Skin of body (tissue), 2 donors: ENCODE results near the gene PLCZ1. TPM values are rescaled to one million over a fixed set of nuclear protein-coding genes. Genes with fewer than 3 reads are reported as not detected.
"Not testable (repeated sequence)": the region's sequence is repeated elsewhere in the genome, so short reads cannot be mapped to it uniquely, and the experiment has no call there.

ENCODE experiments used
- DNase-seq: peaks from one replicate; lab custom pipeline; 2025; lab: John Stamatoyannopoulos, UW
- total RNA-seq: library from RNA; depleted of rRNA; stranded (reverse); fragments of >200 nt; gene quantifications from one replicate; pipeline ENCODE4 v1.2.3, GENCODE V29; 2014

PLCZ1 gene, protein sequence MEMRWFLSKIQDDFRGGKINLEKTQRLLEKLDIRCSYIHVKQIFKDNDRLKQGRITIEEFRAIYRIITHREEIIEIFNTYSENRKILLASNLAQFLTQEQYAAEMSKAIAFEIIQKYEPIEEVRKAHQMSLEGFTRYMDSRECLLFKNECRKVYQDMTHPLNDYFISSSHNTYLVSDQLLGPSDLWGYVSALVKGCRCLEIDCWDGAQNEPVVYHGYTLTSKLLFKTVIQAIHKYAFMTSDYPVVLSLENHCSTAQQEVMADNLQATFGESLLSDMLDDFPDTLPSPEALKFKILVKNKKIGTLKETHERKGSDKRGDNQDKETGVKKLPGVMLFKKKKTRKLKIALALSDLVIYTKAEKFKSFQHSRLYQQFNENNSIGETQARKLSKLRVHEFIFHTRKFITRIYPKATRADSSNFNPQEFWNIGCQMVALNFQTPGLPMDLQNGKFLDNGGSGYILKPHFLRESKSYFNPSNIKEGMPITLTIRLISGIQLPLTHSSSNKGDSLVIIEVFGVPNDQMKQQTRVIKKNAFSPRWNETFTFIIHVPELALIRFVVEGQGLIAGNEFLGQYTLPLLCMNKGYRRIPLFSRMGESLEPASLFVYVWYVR
- total RNA-seq = not detected

DNA sequence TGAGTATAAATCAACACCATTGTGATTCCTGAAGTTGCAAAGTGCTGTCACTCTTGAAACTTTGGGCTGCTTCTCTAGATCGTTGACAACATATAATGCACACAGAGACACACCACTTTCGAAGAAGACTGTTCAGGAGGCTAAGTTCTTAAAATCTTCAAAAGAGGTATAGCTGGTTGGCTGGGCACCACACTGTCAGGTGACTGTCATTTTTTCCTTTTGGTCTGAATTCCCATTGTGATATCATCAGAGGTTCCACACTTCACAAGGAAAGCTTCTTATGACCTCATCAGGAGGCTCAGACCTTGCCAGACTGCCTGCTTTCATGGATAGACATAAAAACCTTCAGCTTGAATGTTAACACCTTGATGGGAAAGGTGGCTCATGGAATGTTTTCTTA, at the start of gene PLCZ1, which contains the start of gene CAPZA3:
TSS of gene PLCZ1 (minus strand) at position 194 of the 400 bp plus-strand sequence. CDS start 641 bp downstream, outside the sequence.
TSS of gene CAPZA3 (plus strand) at position 301 of the 400 bp plus-strand sequence. CDS start 150 bp downstream, outside the sequence.
- no peak for DNase-seq

GRCh38 chr12:18785465-18785864, 47.7 kb upstream of the PLCZ1 start:
- DNase-seq = not testable (repeated sequence)

DNA sequence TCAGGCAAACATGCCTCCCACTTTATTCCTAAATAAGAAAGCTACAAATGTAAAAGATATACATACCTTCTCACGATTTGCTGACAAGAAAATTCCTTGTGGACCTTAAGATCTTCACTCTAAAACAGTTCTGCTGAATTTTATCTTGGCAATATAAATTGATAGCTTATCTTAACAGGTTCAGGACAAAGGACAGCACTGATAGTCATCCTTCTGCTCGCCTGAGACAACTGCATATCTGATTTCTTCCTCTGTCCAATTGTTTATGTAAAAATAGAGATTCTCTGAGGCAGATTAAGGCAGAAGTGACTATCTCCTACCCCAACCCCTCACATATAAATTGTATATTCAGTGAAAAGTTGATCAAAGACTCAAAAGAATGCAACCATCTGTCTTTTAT, 45.0 kb upstream of the PLCZ1 start:
- no peak for DNase-seq

DNA sequence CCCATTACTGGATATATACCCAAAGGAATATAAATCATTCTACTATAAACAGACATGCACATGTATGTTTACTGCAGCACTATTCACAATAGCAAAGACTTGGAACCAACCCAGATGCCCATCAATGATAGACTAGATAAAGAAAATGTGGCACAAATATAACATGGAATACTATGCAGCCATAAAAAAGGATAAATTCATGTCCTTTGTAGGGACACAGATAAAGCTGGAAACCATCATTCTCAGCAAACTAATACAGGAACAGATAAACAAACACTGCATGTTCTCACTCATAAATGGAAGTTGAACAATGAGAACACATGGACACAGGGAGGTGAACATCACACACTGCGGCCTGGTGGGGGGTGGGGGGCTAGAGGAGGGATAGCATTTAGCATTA, 28.7 kb upstream of the PLCZ1 start:
- DNase-seq = not testable (repeated sequence)

DNA sequence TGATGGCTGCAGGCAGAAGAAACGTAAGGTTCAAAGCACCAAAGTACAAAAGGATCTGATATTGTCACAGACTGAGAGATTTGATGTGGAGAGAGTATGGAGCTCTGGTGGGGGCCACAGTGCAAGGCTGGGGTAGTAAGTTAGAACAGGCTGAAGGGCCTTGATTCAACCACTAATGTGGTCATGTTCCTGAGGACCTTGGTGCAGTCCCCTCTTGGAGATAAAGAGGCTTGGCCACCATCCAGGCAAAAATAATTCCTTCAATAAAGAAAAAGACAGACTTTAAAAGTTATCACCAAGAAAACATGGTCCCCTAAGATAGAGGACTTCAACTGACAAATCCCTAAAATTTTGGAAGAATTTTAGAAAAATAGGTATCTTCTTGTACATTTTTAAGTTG, 17.5 kb upstream of the PLCZ1 start:
- DNase-seq = no peak

DNA sequence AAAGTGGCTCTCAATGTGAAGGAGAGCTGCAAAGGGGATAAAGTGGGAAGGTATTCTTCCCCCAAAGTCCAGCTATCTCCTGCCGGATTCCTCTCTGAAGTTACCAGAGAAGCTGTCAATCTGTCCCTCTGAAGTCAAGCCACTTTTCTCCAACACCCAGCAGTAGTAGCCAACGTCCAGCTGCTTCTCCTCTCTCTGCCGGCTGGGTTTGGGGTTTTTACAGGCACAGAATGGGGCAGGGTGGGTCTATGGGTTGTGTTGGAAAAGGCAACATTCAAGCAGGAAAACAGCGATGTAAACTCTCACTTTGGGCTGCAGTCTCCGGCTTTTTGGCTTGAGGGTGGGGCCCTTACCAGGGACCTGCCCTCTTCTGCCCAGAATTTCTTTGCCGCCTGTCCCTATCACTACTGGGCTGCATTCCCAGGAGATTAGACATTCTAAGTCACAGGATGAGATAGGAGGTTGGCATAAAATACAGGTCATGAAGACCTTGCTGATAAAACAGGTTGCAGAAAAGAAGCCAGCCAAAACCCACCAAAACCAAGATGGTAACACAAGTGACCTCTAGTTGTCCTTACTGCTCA, 16.4 kb upstream of the PLCZ1 start:
- no peak for DNase-seq

GRCh38 chr12:18753481-18754123, 15.8 kb upstream of the PLCZ1 start:
- DNase-seq = no peak

DNA sequence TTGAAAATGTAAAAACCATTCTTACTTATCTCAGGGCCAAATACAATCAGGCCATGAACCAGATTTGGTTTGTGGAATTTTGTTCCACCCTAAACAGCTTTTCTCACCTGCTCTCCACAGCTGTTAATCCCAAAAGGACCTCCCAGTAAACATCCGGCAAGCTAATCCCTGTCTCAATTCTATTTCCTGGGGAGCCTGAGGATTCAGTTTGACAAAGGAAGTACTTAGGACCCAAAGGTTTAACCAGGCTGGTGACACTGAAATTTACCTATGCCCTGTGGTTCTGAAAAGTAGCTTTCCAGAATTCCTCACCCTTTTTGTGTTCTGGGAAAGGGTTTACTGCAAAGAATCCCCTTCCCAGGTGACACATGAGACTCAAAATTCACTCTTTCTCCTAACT, 15.1 kb upstream of the PLCZ1 start:
- DNase-seq = no peak

DNA sequence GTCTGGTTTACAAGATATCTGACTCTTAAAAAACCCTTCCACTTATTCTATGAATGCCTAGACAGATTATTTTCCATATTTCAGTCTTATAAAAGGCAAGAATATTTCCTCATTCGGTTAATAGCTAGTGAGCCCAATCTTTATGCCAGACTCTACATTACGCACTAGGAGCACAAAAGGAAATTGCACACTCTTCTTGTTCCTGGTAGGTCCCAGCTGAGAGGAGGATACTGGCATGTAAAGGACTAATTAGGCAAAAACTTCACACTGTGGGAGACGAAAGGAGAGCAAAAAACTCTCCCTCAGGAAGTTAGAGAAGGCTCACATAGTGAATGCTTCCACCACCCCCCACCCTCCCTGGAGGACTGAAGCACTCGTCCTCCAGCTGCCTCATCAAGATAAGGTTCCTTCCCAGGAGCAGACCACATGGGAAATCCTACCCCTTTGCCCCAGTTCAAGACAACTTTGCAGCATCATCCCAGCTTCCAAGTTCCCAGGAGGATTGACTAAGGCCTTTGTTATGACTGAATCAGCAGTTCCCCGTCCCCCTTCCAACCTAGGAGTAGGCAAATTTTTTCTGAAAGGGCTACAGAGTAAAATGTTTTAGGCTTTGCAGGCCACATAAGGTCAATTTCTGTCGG, 14.6 kb upstream of the PLCZ1 start:
- no peak for DNase-seq

DNA sequence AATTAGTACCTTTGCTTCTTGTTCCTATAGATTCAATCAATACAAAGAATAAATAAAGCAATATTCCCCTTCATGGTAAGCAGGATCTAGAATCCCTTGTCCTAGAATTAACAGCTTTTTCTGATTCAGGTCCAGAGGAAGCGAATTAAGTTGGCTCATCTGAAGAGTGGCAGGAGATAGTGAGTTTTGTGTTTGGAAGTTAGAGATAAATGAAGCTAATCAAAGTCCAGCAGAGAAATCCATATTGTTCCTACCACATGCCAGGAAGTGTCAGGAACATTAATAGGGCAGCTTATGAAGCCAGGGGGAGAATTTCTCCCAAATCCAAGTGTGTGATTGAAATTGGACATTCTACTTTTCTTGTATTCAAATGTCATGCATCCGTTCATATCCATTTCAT, 14.1 kb upstream of the PLCZ1 start:
- DNase-seq = no peak

GRCh38 chr12:18750085-18750484, 12.3 kb upstream of the PLCZ1 start:
- DNase-seq = no peak

- DNase-seq = no peak
Observed at GRCh38 chr12:18749386-18749957, 11.7 kb upstream of the PLCZ1 start.

GRCh38 chr12:18747895-18748294, 10.1 kb upstream of the PLCZ1 start:
- no peak for DNase-seq

GRCh38 chr12:18731156-18731555, 6.7 kb downstream of the PLCZ1 start:
- no peak for DNase-seq

- no peak for DNase-seq
Observed at GRCh38 chr12:18723752-18724151, 14.1 kb downstream of the PLCZ1 start.

DNA sequence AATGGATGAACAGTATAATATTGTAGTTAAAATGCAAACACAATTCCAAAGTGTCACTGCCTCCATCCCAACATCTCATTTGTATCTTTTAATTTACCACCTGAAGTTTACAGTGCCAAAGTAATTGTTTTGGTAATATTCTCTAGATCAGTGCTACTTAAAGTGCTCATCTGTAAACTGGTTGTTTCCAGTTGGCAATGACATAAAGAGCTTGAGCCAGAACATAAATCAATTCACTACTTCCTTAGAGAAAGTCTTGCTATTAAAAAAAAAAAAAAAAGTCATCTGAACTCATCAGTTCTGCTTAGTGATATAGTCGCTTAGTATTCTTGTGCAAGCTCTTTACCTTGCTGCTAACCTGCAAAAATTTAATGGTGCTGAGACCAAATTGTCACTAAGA, 16.4 kb downstream of the PLCZ1 start:
- DNase-seq = no peak

DNA sequence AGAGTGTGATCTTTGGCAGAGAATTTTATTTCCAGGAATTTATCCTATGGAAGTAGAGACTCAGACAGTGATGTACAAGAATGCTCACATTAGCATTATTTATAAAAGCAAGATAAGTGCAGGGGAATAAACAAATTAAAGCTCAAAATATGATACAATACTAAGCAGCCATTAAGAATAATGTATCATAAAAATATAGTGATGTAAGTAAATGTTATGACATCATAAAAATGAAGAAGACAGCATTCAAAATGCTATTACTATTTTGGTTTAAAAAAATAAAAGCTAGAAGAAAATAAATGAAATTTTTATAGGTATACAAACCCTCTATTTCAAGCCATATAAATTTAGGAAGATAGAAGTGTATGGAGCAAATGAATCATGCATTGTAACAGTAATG, 17.1 kb downstream of the PLCZ1 start:
- DNase-seq = no peak

DNA sequence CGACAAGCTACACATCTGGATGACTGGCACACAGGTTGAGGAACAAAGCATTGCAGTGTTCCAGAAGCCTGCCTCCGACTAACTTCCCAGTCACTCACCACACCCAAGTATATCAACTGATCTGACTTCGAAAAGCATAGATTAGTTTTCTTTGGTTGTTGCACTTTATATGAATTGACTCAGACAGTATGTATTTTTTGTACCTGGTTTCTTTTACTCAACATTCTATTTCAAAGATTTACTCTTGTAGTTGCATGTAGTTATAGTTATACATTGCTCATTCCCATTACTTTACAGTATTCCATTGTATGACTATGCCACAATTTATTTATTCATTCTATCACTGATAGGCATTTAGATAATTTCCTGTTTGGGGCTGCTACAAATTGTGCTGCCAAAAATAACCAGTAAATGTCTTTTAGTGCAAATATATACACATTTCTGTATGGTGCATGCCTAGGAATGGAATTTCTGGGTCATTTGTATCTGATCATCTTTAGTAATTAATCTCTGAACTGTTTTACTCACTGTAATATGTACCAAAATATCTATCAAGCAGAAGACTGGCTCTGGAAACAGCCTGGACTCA, 17.8 kb downstream of the PLCZ1 start:
- DNase-seq = no peak

- no peak for DNase-seq
Observed at GRCh38 chr12:18718462-18718861, 19.4 kb downstream of the PLCZ1 start.

GRCh38 chr12:18716236-18716635, 21.6 kb downstream of the PLCZ1 start:
- no peak for DNase-seq

DNA sequence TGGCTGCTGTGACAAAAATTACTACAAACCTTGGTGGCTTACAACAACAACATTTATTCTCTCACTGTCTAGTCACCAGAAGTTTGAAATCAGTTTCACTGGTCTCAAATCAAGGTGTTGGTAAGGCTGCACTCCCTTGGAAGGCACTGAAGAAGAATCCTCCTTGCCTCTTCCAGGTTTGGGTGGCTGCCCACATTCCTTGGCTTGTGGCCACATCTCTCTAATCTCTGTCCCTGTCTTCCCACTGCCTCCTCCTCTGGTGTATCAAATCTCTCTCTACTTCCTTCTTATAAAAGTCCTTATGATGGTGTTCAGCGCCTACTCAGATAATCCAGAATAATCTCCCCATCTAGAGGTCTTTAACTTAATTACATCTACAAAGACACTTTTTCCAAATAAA, 31.0 kb downstream of the PLCZ1 start:
- DNase-seq = no peak
